HepG2 (cell line): ENCODE results near the gene WDR81. TPM values are rescaled to one million over a fixed set of nuclear protein-coding genes. Genes with fewer than 3 reads are reported as not detected.
A peak's percentile ranks its signal among the peaks of the same experiment; 100 is the strongest.

Source experiments
- ATF6 ChIP-seq: sonication (generic); formaldehyde crosslinking; conservative IDR thresholded peaks from 2 replicates; pipeline ENCODE4 v1.4.0; 2020; ENCODE audit warnings: missing genetic modification reagents
- MXD3 ChIP-seq: IDR thresholded peaks from 2 replicates; pipeline ENCODE4 v1.6.1; 2016; ENCODE audit warnings: mild to moderate bottlenecking, missing biosample characterization, missing genetic modification reagents
- RBFOX2 ChIP-seq: fragments of 200-400 bp; formaldehyde crosslinking; IDR thresholded peaks from 2 replicates; pipeline ENCODE4 v1.6.1; 2017; ENCODE audit warnings: low read depth, mild to moderate bottlenecking, low read length
- RBM22 ChIP-seq: fragments of 200-400 bp; formaldehyde crosslinking; optimal IDR thresholded peaks from 2 replicates; pipeline ENCODE3; 2017; ENCODE audit warnings: mild to moderate bottlenecking, low read length, moderate library complexity
- REL ChIP-seq: sonication (generic); formaldehyde crosslinking; conservative IDR thresholded peaks from 2 replicates; pipeline ENCODE4 v1.8.0; 2022; ENCODE audit warnings: mild to moderate bottlenecking, missing genetic modification reagents, moderate library complexity
- SNRNP70 ChIP-seq: fragments of 200-400 bp; formaldehyde crosslinking; IDR thresholded peaks from 2 replicates; pipeline ENCODE4 v1.6.1; 2017; ENCODE audit warnings: mild to moderate bottlenecking, low read depth, low read length, moderate library complexity
- ZBTB43 ChIP-seq: sonication (generic); formaldehyde crosslinking; conservative IDR thresholded peaks from 2 replicates; pipeline ENCODE4 v1.4.0; 2020; ENCODE audit warnings: missing genetic modification reagents
- ZFP91 ChIP-seq: sonication (generic); formaldehyde crosslinking; IDR thresholded peaks from 2 replicates; pipeline ENCODE4 v1.9.0; 2022; ENCODE audit warnings: missing genetic modification reagents, mild to moderate bottlenecking, borderline replicate concordance
- ZNF234 ChIP-seq: sonication (generic); formaldehyde crosslinking; conservative IDR thresholded peaks from 2 replicates; pipeline ENCODE4 v1.5.1; 2020; ENCODE audit warnings: mild to moderate bottlenecking, missing genetic modification reagents
- polyA plus RNA-seq, 8 experiments: library from polyadenylated mRNA; depleted of rRNA in 3 of 8; stranded (reverse) in 7 of 8; unstranded in 1 of 8; fragments of >200 nt; fragmentation: Illumina TruSeq in 4 of 8; extraction: Trizol in 4 of 8; gene quantifications; 2 replicates each; pipeline versions ENCODE4 v1.2.1 to v1.2.3, GENCODE V29; 2011 to 2016; ENCODE audit warnings: low read depth in 4 of 8, missing spikeins in 1 of 8, mixed read lengths in 1 of 8; ENCODE audit not compliant: insufficient read depth in 1 of 8
- total RNA-seq, 5 experiments: library from RNA; depleted of rRNA; stranded (reverse); fragments of >200 nt; fragmentation: Illumina TruSeq; extraction: Trizol; gene quantifications; 2 replicates each; pipeline ENCODE4 v1.2.3, GENCODE V29; 2016; ENCODE audit warnings: low read depth in 1 of 5

Gene WDR81
- total and polyA plus RNA-seq, 2 of the 13 experiments (the other 11 are each of a cell fraction or from before 2014, with no cell fraction given), result 9.1 to 16.7 TPM

- TF ChIP-seq ZNF234 (CRISPR knock-in tag) (no peak), ZBTB43 (no peak), MXD3 (CRISPR knock-in tag) (0 out of 2 replicates have a peak, but pooled peaks have one; percentile 19), RBFOX2 (peak; percentile 65; the same call in 1 of the 2 replicates), ATF6 (CRISPR knock-in tag) (no peak), REL (CRISPR knock-in tag) (no peak), SNRNP70 (no peak), RBM22 (peak; percentile 78), ZFP91 (peak; percentile 60)
These were observed 28.1 kb downstream of the WDR81 start (continued) for GRCh38 chr17:1752425-1753262.
